Cardiac muscle cell (in vitro differentiated cells and primary cell): ENCODE data around the gene CRPPA. TPM values are rescaled to one million over a fixed set of nuclear protein-coding genes. Genes with fewer than 3 reads are reported as not detected.

Experiments
- DNase-seq, 2 donors: peaks; one replicate each; pipeline versions ENCODE4 v3.0.0 to v3.0.0-alpha.2; 2010 to 2017; ENCODE audit warnings: low read depth in 1 of 2, low spot score in 1 of 2
- H3K27ac ChIP-seq: fragments of 200-600 bp; sonication (generic); 2 replicates; pipeline ENCODE4 v1.5.1; 2016
- H3K27me3 ChIP-seq: fragments of 200-600 bp; sonication (generic); 2 replicates; pipeline ENCODE4 v1.6.0; 2016; ENCODE audit warnings: control low read depth
- H3K36me3 ChIP-seq: fragments of 200-600 bp; sonication (generic); 2 replicates; pipeline ENCODE4 v1.5.1; 2016; ENCODE audit warnings: control low read depth
- H3K4me1 ChIP-seq: fragments of 200-600 bp; sonication (generic); 2 replicates; pipeline ENCODE4 v1.8.1; 2017; ENCODE audit warnings: low read depth, mild to moderate bottlenecking, mixed run types
- H3K4me3 ChIP-seq: fragments of 200-600 bp; sonication (generic); 2 replicates; pipeline ENCODE4 v1.5.1; 2016; ENCODE audit warnings: mild to moderate bottlenecking
- H3K9me3 ChIP-seq: fragments of 200-600 bp; sonication (generic); 2 replicates; pipeline ENCODE4 v1.5.1; 2017; ENCODE audit warnings: low read depth, mild to moderate bottlenecking, control low read depth
- polyA plus RNA-seq: library from polyadenylated mRNA; unstranded; fragments of >200 nt; fragmentation: Nextera tagmentation; extraction: Ambion mirVana; gene quantifications from 2 replicates; pipeline ENCODE4 v1.2.1, GENCODE V29; 2016
- total RNA-seq: library from RNA; depleted of rRNA; stranded (reverse); fragments of >200 nt; gene quantifications from 2 replicates; pipeline ENCODE4 v1.2.3, GENCODE V29; 2016
- TF ChIP-seq, protein P1 (sequence below): IDR thresholded peaks from 2 replicates; pipeline ENCODE4 v1.5.1; 2012; ENCODE audit warnings: low read depth, mild to moderate bottlenecking, low read length

Gene CRPPA
- total and polyA plus RNA-seq, 2 experiments from 2014 or later: 5.0 to 5.6 TPM

DNA sequence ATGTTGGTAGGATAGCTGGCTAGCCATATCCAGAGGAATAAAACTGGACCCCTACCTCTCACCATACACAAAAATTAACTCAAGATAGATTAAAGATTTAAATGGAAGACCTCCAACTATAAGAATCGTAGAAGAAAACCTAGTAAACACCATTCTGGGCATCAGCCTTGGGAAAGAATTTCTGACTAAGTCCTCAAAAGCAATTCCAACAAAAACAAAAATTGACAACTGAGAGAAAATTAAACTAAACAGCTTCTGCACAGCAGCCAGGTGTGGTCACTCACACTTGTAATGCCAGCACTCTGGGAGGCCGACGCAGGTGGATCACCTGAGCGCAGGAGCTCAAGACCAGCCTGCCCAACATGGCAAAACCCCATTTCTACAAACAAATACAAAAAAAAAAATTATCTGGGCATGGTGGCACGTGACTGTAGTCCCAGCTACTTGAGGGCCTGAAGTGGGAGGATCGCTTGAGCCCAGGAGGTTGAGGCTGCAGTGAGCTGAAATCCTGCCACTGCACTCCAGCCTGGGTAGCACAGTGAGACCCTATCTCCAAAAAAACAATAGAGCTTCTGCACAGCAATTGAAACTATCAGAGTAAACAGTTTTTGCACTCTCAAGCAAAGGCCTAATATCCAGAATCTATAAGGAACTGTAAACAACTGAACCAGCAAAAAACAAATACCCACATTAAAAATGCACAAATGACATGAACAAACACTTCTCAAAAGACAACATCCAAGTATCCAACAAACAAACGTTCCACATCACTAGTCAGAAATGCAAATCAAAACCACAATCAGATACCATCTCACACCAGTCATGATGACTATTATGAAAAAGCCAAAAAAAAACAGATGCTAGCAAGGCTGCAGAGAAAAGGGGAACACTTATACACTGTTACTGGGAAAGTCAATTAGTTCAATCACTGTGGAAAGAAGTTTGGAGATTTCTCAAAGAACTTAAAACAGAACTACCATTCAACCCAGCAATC is 4.8 kb downstream of the CRPPA start:
- TF ChIP-seq, protein P1, sequence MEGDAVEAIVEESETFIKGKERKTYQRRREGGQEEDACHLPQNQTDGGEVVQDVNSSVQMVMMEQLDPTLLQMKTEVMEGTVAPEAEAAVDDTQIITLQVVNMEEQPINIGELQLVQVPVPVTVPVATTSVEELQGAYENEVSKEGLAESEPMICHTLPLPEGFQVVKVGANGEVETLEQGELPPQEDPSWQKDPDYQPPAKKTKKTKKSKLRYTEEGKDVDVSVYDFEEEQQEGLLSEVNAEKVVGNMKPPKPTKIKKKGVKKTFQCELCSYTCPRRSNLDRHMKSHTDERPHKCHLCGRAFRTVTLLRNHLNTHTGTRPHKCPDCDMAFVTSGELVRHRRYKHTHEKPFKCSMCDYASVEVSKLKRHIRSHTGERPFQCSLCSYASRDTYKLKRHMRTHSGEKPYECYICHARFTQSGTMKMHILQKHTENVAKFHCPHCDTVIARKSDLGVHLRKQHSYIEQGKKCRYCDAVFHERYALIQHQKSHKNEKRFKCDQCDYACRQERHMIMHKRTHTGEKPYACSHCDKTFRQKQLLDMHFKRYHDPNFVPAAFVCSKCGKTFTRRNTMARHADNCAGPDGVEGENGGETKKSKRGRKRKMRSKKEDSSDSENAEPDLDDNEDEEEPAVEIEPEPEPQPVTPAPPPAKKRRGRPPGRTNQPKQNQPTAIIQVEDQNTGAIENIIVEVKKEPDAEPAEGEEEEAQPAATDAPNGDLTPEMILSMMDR: no peak

DNA sequence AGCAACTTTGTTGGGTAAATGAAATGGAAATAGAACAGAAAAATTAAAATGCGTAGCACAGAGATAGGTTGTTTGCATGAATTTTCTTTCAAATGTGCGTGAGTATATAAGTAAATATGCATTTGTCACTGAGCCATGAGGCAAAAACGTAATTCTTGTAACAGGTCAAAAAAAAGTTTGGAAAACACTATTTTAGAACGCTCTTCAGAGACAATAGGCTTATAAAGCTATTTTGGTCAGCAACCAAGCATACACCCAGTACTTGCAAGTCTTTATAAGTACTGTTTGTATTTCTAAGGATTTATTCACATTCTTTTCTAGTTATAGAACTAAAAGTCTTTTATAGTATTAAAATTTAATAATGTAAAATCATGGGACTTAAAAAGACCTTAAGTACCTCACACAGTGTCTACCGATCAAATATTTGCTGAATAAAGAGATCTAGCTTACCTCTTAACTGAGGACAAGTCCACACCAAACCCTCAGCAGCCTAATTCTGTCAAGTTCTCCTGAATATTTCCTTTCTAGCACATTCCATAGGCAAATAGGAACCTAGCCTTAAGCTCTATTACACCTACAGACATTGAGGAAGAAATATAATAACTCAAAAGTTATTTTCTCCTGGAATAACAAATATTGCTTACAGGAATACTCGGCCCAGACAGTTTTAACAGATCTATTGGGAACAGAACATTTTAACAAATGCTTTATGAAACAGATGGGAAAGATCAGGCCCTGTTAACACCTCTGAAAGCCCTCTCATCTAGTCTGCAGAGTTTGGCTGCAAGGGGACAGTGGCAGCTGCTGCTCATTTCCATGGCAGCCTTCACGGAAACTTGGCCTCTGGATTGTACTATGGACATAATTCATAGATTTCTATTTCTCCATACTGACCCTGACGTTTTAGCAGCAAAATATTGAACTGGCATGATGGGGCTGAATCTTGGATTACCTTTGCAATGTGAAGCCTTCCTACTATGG is 8.8 kb downstream of the CRPPA start:
- H3K9me3 ChIP-seq: no peaks in the 10 kb centered on the region
- H3K27me3 ChIP-seq: no peaks in the 10 kb centered on the region
- H3K36me3 ChIP-seq: no peaks in the 10 kb centered on the region

More for the DNA sequence above, 4.8 kb downstream of the CRPPA start:
- no peak overlapping the region for H3K27ac ChIP-seq
- peaks cover 14% of the 10 kb centered on the region for H3K4me1 ChIP-seq
- H3K9me3 ChIP-seq: no peaks in the 10 kb centered on the region
- H3K36me3 ChIP-seq: no peaks in the 10 kb centered on the region
- no peaks in the 10 kb centered on the region for H3K27me3 ChIP-seq
- DNase-seq: peak in 1 of 2 donors; percentile 56
- H3K4me3 ChIP-seq: no peak overlapping the region

DNA sequence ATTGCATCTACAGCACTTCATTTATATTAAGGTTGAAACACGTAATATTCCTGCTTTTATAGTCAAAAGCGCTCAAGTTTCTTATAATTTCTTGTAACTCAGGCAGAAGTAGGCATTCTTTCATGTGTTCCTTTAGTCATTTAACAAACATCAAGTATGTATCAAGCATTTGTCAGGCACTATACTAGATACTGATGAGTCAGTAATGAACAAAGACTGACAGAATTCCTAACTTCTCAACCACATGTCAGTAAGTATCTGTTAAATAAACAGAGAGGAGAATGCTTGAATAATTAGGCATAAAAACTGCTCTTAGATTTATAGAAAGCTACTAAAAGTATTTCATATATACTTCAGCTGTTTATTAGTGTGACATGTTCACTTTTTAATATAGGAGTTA is 9.9 kb downstream of the CRPPA start:
- Histone ChIP-seq H3K36me3 (no peaks in the 10 kb centered on the region), H3K27me3 (no peaks in the 10 kb centered on the region), H3K9me3 (no peaks in the 10 kb centered on the region), H3K4me1 (peaks cover 11% of the 10 kb centered on the region), H3K4me3 (no peak overlapping the region), H3K27ac (no peak overlapping the region)
- TF ChIP-seq, protein P1: no peak
- DNase-seq: no peak

More for the DNA sequence above, 8.8 kb downstream of the CRPPA start:
- peak overlapping the region; percentile 31 for H3K27ac ChIP-seq
- DNase-seq: peak in 1 of 2 donors; percentile 20
- TF ChIP-seq, protein P1: no peak
- H3K4me3 ChIP-seq: no peak overlapping the region
- peaks cover 11% of the 10 kb centered on the region for H3K4me1 ChIP-seq

DNA sequence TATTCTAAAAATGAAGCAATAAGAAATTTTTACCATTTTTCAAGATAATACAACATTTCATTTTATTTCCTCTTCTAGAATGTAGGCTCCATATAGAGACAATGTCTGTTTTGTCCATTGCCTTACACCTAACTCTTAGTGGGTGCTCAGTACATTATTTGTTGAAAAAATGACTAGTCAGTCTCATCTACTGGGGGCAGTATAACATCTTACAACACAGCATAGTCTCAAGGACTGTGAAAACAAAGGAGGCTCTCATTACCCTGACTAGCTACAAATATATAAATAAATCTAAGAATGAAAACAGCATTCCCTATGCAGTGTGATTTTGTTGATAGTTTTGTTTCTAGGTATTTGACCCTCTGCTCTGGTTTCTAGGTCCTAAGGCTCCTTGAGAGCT is 11.6 kb downstream of the CRPPA start:
- TF ChIP-seq, protein P1: peak; percentile 13
- DNase-seq: peak in 1 of 2 donors; percentile 40
- no peak overlapping the region for H3K27ac ChIP-seq
- H3K4me1 ChIP-seq: peaks cover 11% of the 10 kb centered on the region
- H3K27me3 ChIP-seq: no peaks in the 10 kb centered on the region
- no peak overlapping the region for H3K4me3 ChIP-seq
- H3K9me3 ChIP-seq: no peaks in the 10 kb centered on the region
- H3K36me3 ChIP-seq: no peaks in the 10 kb centered on the region

DNA sequence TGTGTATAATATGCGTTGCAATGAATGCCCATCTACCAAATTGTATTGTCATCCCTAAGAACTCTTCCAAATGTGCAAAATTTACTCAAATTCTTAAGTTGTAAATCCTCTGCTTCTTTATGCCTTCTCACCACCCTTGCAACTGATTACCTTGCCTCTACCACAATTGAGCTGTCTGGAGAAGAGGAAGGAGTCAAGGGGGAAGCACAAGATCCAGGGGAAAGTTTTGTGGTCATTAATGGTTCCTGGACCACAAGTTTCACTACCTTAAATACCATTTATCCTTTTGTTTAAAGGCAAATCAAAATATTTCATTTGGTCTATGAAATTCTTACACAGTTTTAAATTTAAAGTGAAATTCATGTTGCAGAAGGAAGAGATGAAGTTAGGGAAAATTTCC is 16.7 kb downstream of the CRPPA start:
- H3K27me3 ChIP-seq: no peaks in the 10 kb centered on the region
- no peaks in the 10 kb centered on the region for H3K36me3 ChIP-seq
- no peak overlapping the region for H3K4me3 ChIP-seq
- no peak overlapping the region for H3K27ac ChIP-seq
- no peak for DNase-seq
- H3K4me1 ChIP-seq: no peaks in the 10 kb centered on the region
- TF ChIP-seq, protein P1: no peak
- peaks cover under 1% of the 10 kb centered on the region for H3K9me3 ChIP-seq
